ENCODE measurements around the gene NPAT.

The NPAT gene

GRCh38 chr11:108228251-108228650, 5.8 kb upstream of the NPAT start:
- Mint-ChIP-seq H3K4me3 (no peak overlapping the region), H3K9me3 (no peaks in the 10 kb centered on the region), H3K36me3 (ENCODE audit: low read depth) (peaks cover 55% of the 10 kb centered on the region), H3K27me3 (ENCODE audit: low read depth, poor library complexity) (no peaks in the 10 kb centered on the region), H3K27ac (no peak overlapping the region), H3K4me1 (peaks cover 5% of the 10 kb centered on the region)
- TF ChIP-seq, protein P1, sequence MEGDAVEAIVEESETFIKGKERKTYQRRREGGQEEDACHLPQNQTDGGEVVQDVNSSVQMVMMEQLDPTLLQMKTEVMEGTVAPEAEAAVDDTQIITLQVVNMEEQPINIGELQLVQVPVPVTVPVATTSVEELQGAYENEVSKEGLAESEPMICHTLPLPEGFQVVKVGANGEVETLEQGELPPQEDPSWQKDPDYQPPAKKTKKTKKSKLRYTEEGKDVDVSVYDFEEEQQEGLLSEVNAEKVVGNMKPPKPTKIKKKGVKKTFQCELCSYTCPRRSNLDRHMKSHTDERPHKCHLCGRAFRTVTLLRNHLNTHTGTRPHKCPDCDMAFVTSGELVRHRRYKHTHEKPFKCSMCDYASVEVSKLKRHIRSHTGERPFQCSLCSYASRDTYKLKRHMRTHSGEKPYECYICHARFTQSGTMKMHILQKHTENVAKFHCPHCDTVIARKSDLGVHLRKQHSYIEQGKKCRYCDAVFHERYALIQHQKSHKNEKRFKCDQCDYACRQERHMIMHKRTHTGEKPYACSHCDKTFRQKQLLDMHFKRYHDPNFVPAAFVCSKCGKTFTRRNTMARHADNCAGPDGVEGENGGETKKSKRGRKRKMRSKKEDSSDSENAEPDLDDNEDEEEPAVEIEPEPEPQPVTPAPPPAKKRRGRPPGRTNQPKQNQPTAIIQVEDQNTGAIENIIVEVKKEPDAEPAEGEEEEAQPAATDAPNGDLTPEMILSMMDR (IDR thresholded peaks at IDR 0.05) = no peak
- DNase-seq = no peak

DNA sequence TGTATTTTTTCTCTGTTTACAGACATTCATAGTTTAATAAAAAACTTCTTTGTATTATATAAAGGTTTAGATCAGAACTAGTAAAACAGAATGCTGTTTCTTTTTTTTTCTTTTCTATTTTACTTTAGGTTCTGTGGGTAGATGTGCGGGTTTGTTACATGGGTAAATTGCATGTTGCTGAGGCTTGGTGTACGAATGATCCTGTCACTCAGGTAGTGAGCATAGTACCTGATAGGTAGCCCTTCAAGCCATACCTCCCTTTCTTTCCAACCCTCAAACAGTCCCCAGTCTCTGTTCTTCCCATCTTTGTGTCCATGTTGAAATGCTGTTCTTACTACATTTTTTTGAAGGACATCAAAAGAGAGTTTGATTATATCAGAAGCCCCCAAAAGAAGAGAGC, 3.6 kb upstream of the NPAT start:
- no peak overlapping the region for H3K4me3 Mint-ChIP-seq
- no peak for DNase-seq
- H3K27ac Mint-ChIP-seq = no peak overlapping the region
- H3K27me3 Mint-ChIP-seq (ENCODE audit: low read depth, poor library complexity) = no peaks in the 10 kb centered on the region
- H3K9me3 Mint-ChIP-seq = no peaks in the 10 kb centered on the region
- TF ChIP-seq, protein P1 (IDR thresholded peaks at IDR 0.05) = no peak
- H3K4me1 Mint-ChIP-seq = peaks cover 10% of the 10 kb centered on the region
- peaks cover 39% of the 10 kb centered on the region for H3K36me3 Mint-ChIP-seq (ENCODE audit: low read depth)

GRCh38 chr11:108224911-108225786, 2.7 kb upstream of the NPAT start:
- H3K9me3 Mint-ChIP-seq = no peaks in the 10 kb centered on the region
- H3K4me3 Mint-ChIP-seq = no peak overlapping the region
- DNase-seq = no peak
- H3K36me3 Mint-ChIP-seq (ENCODE audit: low read depth) = peaks cover 30% of the 10 kb centered on the region
- no peaks in the 10 kb centered on the region for H3K27me3 Mint-ChIP-seq (ENCODE audit: low read depth, poor library complexity)
- TF ChIP-seq, protein P1 (IDR thresholded peaks at IDR 0.05) = no peak
- H3K27ac Mint-ChIP-seq = peak overlapping the region; percentile 44
- H3K4me1 Mint-ChIP-seq = peaks cover 18% of the 10 kb centered on the region

GRCh38 chr11:108224366-108224765, 1.9 kb upstream of the NPAT start:
- Mint-ChIP-seq H3K27ac (peak overlapping the region; percentile 62), H3K27me3 (ENCODE audit: low read depth, poor library complexity) (no peaks in the 10 kb centered on the region), H3K9me3 (no peaks in the 10 kb centered on the region), H3K4me3 (no peak overlapping the region), H3K36me3 (ENCODE audit: low read depth) (peaks cover 24% of the 10 kb centered on the region), H3K4me1 (peaks cover 26% of the 10 kb centered on the region)
- TF ChIP-seq, protein P1 (IDR thresholded peaks at IDR 0.05) = no peak
- DNase-seq = no peak

DNA sequence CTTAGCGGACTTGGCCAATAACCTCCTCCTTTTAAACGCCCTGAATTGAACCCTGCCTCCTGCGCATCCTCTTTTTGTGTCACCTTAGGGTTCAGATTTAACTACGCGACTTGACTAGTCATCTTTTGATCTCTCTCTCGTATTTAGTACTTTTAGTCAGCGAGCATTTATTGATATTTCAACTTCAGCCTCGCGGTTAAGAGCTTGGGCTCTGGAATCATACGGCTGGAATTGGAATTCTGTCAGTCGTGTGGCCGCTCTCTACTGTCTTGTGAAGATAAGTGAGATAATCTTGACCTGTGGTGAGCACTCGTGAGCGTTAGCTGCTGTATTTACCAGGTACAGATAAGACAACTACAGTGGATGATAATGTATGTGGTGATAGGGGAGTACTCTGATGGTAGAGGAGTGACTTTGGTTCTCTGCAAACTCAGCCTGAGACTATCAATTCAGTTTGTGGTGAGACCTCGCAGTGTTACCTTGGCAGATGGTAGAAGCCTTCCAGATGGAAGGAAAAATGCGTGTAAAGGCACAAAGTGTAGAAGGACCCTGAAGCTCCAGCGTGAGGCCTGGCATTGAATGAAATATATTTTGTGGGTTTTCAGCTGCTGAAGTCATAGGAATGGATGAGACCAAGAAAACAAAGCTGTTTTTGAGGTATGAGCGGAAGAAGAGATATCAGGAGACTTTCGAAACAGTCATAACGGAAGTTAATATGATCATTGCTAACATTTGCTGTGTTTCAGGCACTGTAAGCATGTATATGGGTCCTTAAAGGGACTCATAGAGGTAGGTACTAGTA, 1.1 kb upstream of the NPAT start:
- H3K27ac Mint-ChIP-seq = no peak overlapping the region
- TF ChIP-seq, protein P1 (IDR thresholded peaks at IDR 0.05) = no peak
- H3K4me3 Mint-ChIP-seq = no peak overlapping the region
- no peak for DNase-seq
- peaks cover 32% of the 10 kb centered on the region for H3K4me1 Mint-ChIP-seq
- H3K9me3 Mint-ChIP-seq = no peaks in the 10 kb centered on the region
- peaks cover 20% of the 10 kb centered on the region for H3K36me3 Mint-ChIP-seq (ENCODE audit: low read depth)
- H3K27me3 Mint-ChIP-seq (ENCODE audit: low read depth, poor library complexity) = no peaks in the 10 kb centered on the region
